Measurements from ENCODE around the gene SLC4A8. TPM values are rescaled to one million over a fixed set of nuclear protein-coding genes. Genes with fewer than 3 reads are reported as not detected.

The SLC4A8 gene
- total RNA-seq, 1 donor from 2014 or later: 1.0 TPM

DNA sequence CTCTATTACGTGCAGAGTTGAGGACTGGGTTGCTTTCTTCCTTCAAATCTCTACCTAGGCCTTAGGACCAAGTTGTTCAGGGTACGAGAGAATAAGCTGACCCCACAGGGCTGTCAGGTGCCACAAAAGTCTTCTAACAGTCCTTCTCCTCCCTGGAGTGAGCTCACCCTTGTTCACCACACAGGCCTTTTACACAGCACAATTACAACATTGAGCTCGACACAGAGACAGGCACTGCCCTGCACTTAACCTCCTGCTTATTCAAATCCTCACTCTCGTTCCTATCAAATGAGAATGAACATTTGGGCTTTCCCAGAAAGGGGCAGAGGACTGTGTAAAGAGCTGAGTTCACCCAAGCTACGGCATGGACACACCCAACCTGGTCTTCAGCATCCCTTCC lies 35.8 kb upstream of the SLC4A8 start:
- TF ChIP-seq, protein P1, sequence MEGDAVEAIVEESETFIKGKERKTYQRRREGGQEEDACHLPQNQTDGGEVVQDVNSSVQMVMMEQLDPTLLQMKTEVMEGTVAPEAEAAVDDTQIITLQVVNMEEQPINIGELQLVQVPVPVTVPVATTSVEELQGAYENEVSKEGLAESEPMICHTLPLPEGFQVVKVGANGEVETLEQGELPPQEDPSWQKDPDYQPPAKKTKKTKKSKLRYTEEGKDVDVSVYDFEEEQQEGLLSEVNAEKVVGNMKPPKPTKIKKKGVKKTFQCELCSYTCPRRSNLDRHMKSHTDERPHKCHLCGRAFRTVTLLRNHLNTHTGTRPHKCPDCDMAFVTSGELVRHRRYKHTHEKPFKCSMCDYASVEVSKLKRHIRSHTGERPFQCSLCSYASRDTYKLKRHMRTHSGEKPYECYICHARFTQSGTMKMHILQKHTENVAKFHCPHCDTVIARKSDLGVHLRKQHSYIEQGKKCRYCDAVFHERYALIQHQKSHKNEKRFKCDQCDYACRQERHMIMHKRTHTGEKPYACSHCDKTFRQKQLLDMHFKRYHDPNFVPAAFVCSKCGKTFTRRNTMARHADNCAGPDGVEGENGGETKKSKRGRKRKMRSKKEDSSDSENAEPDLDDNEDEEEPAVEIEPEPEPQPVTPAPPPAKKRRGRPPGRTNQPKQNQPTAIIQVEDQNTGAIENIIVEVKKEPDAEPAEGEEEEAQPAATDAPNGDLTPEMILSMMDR (IDR thresholded peaks at IDR 0.05; ENCODE audit: insufficient read depth, low read length, poor library complexity, severe bottlenecking): no peak
- Histone ChIP-seq H3K36me3 (ENCODE audit: control insufficient read depth, insufficient read depth, low read length) (no peaks in the 10 kb centered on the region), H3K4me3 (ENCODE audit: low read depth, low read length) (no peak overlapping the region), H3K27me3 (ENCODE audit: control insufficient read depth, insufficient read depth, low read length) (no peaks in the 10 kb centered on the region)
- no peak for DNase-seq (ENCODE audit: low read depth)

DNA sequence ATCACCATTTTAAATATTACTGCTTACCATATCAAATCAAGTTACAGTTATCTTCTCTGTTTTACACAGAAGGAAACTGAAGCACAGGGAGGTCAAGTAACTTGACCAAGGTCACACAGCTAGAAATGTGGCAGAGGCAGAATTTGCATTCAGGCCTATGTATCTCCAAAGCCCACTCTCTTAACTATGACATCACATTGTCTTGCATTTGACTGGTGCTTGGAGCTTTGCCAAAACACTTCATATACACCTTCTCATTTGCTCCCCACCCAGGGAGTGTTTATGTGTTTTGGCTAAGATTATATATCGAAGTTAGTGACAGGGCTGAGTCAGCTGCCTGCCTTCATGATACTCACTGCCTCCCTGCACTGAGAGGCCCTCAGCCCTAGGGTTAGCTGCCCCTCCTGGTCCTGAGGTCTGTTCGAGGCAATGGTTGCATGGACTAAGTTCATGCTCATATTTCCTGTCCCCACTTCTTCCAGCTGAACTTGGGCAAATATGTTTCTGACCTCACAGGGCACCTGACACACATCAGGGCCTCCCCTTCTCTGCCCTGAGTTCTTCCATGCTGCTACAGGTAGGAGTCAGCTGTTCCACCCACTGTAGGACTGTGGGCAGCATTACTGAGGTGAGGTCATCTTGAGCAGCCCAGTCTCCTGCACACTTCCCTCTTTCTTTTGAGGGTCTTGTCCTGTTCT lies 35.2 kb upstream of the SLC4A8 start:
- Histone ChIP-seq H3K27me3 (ENCODE audit: control insufficient read depth, insufficient read depth, low read length) (no peaks in the 10 kb centered on the region), H3K4me3 (ENCODE audit: low read depth, low read length) (no peak overlapping the region), H3K36me3 (ENCODE audit: control insufficient read depth, insufficient read depth, low read length) (no peaks in the 10 kb centered on the region)
- TF ChIP-seq, protein P1 (IDR thresholded peaks at IDR 0.05; ENCODE audit: insufficient read depth, low read length, poor library complexity, severe bottlenecking): no peak
- no peak for DNase-seq (ENCODE audit: low read depth)

DNA sequence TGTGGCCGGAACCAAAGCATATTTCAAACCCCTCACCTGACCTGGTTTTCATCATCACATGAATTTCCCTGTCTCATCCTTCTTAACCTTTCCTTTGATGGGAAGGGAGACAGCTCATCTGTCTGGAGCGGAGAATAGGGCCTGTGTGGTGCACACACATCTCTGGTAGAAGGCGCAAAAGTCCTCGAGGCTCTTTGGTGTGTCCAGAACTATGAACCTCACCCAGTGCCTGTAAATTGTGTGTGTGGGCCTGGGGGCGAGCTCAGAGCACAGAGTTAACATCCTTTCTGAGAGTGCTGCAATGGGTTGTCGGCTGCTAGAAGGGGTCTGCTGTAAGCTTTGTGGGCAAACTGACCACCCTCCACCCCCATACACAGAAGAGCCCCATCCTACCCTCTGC lies 34.2 kb upstream of the SLC4A8 start:
- H3K4me3 ChIP-seq (ENCODE audit: low read depth, low read length): no peak overlapping the region
- no peak for DNase-seq (ENCODE audit: low read depth)
- H3K36me3 ChIP-seq (ENCODE audit: control insufficient read depth, insufficient read depth, low read length): no peaks in the 10 kb centered on the region
- no peaks in the 10 kb centered on the region for H3K27me3 ChIP-seq (ENCODE audit: control insufficient read depth, insufficient read depth, low read length)
- TF ChIP-seq, protein P1 (IDR thresholded peaks at IDR 0.05; ENCODE audit: insufficient read depth, low read length, poor library complexity, severe bottlenecking): no peak

DNA sequence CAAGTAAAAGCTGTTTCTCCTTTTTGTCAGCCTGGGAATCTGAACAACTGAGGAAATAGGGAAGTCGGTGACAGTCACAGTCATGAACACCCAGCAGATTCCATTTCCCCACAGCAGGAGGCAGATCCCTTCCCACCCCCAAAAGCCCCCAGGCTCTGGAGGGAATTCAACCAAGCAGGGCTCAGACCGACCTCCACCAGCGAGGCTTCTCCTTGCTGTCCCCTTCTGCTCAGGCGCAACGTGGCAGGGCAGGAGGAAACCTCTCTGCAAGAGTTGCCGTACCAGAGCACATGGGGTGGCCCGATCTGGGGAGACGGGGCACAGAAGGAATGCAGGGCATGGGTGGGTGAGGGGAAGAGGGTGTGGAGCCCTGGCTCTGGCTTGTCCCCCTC lies 33.7 kb upstream of the SLC4A8 start:
- TF ChIP-seq, protein P1 (IDR thresholded peaks at IDR 0.05; ENCODE audit: insufficient read depth, low read length, poor library complexity, severe bottlenecking): no peak
- DNase-seq (ENCODE audit: low read depth): no peak
- Histone ChIP-seq H3K27me3 (ENCODE audit: control insufficient read depth, insufficient read depth, low read length) (no peaks in the 10 kb centered on the region), H3K4me3 (ENCODE audit: low read depth, low read length) (peak overlapping the region; percentile 50), H3K36me3 (ENCODE audit: control insufficient read depth, insufficient read depth, low read length) (no peaks in the 10 kb centered on the region)

DNA sequence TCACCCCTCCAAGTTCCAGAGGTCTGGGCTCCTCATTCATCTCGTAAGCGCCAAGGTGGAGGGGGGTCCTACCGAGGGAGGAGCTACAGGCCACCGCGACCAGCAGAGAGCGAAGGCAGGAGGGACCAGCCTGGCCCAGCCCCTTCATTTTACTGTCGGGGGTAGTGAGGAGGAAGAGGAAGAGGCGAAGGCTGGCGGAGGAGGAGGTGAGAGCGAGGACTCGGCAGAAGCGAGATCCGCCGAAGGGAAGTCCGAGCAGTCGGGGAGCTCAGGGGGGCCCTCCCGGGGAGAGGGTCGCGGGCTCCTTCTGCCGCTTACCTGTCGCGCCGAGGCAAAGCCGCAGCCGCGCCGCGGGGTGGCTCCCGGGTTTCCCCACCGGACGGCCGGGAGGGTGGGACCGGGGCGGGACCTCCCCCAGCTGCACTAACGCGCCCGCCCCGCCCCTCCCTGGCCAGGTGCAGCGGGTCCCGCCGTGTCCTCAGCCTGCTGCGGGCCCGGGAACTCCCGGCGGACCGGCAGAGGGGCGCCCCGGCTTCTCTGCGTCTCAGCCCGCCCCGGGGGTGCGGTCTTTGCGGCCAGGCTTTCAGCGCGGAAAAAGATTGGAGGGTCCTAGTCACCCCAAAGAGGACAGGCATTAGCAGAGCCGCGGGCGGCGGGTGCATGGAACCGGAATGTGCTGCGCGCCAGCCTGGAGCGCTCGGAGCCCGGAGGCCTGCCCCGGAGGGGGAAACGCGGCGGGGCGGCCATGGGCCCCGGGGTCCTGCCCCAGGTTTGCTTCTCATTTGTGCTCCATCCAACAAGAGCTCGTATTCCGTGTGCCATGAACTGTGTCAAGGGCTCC lies 33.1 kb upstream of the SLC4A8 start, which contains the start of gene GALNT6:
GALNT6 (minus strand) TSS at position 124 of the 841 bp plus-strand sequence. CDS start 11,625 bp downstream, outside the sequence.
- Histone ChIP-seq H3K27me3 (ENCODE audit: control insufficient read depth, insufficient read depth, low read length) (no peaks in the 10 kb centered on the region), H3K36me3 (ENCODE audit: control insufficient read depth, insufficient read depth, low read length) (no peaks in the 10 kb centered on the region), H3K4me3 (ENCODE audit: low read depth, low read length) (peak within 1 kb of the TSS; percentile 50)
- no peak for DNase-seq (ENCODE audit: low read depth)
- TF ChIP-seq, protein P1 (IDR thresholded peaks at IDR 0.05; ENCODE audit: insufficient read depth, low read length, poor library complexity, severe bottlenecking): no peak
